ENCODE results near the gene RBM44. TPM values are rescaled to one million over a fixed set of nuclear protein-coding genes. Genes with fewer than 3 reads are reported as not detected.
"Not testable (repeated sequence)": the region's sequence is repeated elsewhere in the genome, so short reads cannot be mapped to it uniquely, and the experiment has no call there.

RBM44 gene
- total RNA-seq, 1 donor from 2014 or later = 0.44 TPM

DNA sequence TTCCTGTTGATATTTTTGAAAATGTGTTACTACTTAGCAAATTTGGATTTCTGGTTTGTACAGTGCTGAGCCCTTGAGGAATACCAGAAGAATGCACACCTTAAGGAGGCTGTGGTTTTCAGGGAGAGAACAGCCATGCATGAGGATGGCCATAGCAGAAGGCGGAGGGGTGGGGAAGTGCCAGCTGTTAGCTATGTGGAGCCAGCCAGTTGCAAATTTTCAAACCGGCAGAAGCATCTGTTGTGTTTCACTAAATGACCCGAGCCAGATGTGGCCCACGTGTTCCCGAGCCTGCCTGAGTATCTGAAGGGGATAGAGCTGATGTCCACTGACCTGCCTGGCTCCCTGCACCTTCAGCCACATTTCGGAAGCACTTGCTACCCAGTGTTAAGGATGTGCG lies 16.4 kb upstream of the RBM44 start:
- TF ChIP-seq, protein P1, sequence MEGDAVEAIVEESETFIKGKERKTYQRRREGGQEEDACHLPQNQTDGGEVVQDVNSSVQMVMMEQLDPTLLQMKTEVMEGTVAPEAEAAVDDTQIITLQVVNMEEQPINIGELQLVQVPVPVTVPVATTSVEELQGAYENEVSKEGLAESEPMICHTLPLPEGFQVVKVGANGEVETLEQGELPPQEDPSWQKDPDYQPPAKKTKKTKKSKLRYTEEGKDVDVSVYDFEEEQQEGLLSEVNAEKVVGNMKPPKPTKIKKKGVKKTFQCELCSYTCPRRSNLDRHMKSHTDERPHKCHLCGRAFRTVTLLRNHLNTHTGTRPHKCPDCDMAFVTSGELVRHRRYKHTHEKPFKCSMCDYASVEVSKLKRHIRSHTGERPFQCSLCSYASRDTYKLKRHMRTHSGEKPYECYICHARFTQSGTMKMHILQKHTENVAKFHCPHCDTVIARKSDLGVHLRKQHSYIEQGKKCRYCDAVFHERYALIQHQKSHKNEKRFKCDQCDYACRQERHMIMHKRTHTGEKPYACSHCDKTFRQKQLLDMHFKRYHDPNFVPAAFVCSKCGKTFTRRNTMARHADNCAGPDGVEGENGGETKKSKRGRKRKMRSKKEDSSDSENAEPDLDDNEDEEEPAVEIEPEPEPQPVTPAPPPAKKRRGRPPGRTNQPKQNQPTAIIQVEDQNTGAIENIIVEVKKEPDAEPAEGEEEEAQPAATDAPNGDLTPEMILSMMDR (IDR thresholded peaks at IDR 0.05; ENCODE audit: unreplicated experiment) = no peak
- no peaks in the 10 kb centered on the region for H3K4me1 Mint-ChIP-seq (ENCODE audit: unreplicated experiment)
- no peak overlapping the region for H3K27ac Mint-ChIP-seq (ENCODE audit: unreplicated experiment)
- H3K27me3 Mint-ChIP-seq (ENCODE audit: unreplicated experiment) = peaks cover 9% of the 10 kb centered on the region
- no peak for DNase-seq (ENCODE audit: low spot score)
- H3K4me3 Mint-ChIP-seq (ENCODE audit: unreplicated experiment) = peak overlapping the region; percentile 39
- H3K9me3 Mint-ChIP-seq (ENCODE audit: unreplicated experiment) = peaks cover 11% of the 10 kb centered on the region
- peaks cover 52% of the 10 kb centered on the region for H3K36me3 Mint-ChIP-seq (ENCODE audit: low read depth, unreplicated experiment)

DNA sequence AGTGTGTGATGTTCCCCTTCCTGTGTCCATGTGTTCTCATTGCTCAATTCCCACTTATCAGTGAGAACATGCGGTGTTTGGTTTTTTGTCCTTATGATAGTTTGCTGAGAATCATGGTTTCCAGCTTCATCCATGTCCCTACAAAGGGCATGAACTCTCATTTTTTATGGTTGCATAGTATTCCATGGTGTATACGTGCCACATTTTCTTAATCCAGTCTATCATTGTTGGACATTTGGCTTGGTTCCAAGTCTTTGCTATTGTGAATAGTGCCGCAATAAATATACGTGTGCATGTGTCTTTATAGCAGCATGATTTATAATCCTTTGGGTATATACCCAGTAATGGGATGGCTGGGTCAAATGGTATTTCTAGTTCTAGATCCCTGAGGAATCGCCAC lies 14.9 kb upstream of the RBM44 start:
- peaks cover 47% of the 10 kb centered on the region for H3K36me3 Mint-ChIP-seq (ENCODE audit: low read depth, unreplicated experiment)
- not testable (repeated sequence) for H3K4me1 Mint-ChIP-seq (ENCODE audit: unreplicated experiment); DNase-seq (ENCODE audit: low spot score); H3K27ac Mint-ChIP-seq (ENCODE audit: unreplicated experiment); H3K27me3 Mint-ChIP-seq (ENCODE audit: unreplicated experiment); H3K4me3 Mint-ChIP-seq (ENCODE audit: unreplicated experiment)
- peaks cover 14% of the 10 kb centered on the region for H3K9me3 Mint-ChIP-seq (ENCODE audit: unreplicated experiment)

DNA sequence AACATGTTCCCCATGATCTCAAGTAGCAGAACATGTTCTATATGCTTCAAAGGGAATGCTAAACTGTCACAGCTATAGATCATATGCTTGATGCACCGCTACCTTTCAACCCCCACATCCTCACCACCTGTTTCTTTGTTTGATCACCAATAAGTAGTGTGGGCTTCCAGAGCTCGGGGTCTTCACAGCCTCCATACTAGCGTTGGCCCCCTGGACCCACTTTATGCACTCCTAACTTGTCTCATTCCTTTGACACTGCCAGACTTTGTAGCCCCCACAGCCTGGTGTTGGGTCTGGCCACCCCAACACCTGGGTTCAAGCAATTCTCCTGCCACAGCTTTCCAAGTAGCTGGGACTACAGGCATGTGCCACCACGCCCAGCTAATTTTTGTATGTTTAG lies 11.6 kb upstream of the RBM44 start:
- no peak for DNase-seq (ENCODE audit: low spot score)
- TF ChIP-seq, protein P1 (IDR thresholded peaks at IDR 0.05; ENCODE audit: unreplicated experiment) = no peak
- H3K4me3 Mint-ChIP-seq (ENCODE audit: unreplicated experiment) = peak overlapping the region; percentile 37
- H3K27ac Mint-ChIP-seq (ENCODE audit: unreplicated experiment) = no peak overlapping the region
- peaks cover 14% of the 10 kb centered on the region for H3K9me3 Mint-ChIP-seq (ENCODE audit: unreplicated experiment)
- H3K27me3 Mint-ChIP-seq (ENCODE audit: unreplicated experiment) = peaks cover 8% of the 10 kb centered on the region
- no peaks in the 10 kb centered on the region for H3K4me1 Mint-ChIP-seq (ENCODE audit: unreplicated experiment)
- peaks cover 31% of the 10 kb centered on the region for H3K36me3 Mint-ChIP-seq (ENCODE audit: low read depth, unreplicated experiment)

DNA sequence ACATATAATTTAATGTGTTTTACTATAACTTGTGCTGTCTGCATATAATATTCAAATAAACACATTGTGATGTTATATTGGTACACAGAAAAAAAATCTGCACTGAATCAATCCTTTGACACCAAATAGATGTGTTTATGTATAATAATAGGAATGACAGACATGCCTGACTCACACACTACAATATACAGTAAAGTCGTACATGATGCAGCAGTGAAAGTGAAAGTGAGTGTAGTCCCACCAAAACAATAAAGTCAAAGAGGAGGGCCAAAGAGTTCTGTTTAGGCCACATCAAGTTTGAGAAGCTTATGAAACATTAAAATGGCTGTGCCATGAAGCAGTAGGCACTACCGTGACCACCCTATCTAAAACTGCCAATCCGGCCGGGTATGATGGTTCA lies 8.2 kb upstream of the RBM44 start:
- peaks cover 15% of the 10 kb centered on the region for H3K36me3 Mint-ChIP-seq (ENCODE audit: low read depth, unreplicated experiment)
- TF ChIP-seq, protein P1 (IDR thresholded peaks at IDR 0.05; ENCODE audit: unreplicated experiment) = no peak
- H3K9me3 Mint-ChIP-seq (ENCODE audit: unreplicated experiment) = peaks cover 11% of the 10 kb centered on the region
- H3K4me1 Mint-ChIP-seq (ENCODE audit: unreplicated experiment) = no peaks in the 10 kb centered on the region
- no peak for DNase-seq (ENCODE audit: low spot score)
- no peak overlapping the region for H3K27ac Mint-ChIP-seq (ENCODE audit: unreplicated experiment)
- H3K27me3 Mint-ChIP-seq (ENCODE audit: unreplicated experiment) = peaks cover 3% of the 10 kb centered on the region
- no peak overlapping the region for H3K4me3 Mint-ChIP-seq (ENCODE audit: unreplicated experiment)

DNA sequence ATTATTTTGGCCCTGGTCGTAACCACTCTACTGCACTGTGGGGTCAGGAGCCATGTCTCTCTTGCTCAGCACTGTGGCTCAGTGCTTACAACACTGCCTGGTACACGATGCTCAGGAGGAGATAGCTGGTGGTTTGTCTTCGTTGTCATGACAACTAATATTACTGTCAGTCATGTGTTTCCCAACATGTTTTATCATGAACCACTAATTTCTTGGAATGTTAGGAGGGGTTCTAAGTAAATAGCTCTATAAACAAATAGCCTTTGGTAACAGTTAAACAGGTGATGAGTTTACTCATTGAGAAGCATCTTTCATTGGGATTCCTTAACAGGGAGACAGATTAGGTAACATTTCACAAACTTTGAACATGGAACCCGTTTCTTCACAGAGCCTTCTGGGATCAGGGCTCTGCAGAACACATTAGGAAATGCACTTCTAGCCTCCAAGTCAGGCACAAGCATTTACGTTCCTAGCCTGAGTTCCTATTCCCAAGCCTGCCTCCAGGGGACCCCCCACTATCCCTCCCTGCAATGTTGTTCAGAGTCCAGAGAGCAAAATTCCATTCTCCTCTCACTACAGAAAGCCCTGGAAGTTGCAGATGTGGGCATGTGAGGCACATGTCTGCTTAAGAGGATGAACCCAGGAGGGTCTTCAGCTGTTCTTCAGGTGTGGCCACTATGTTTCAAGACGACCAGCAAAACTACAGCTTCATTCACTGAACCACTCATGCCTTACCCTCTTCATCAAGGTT lies 6.4 kb upstream of the RBM44 start:
- no peaks in the 10 kb centered on the region for H3K4me1 Mint-ChIP-seq (ENCODE audit: unreplicated experiment)
- no peak overlapping the region for H3K27ac Mint-ChIP-seq (ENCODE audit: unreplicated experiment)
- peaks cover 3% of the 10 kb centered on the region for H3K9me3 Mint-ChIP-seq (ENCODE audit: unreplicated experiment)
- H3K4me3 Mint-ChIP-seq (ENCODE audit: unreplicated experiment) = no peak overlapping the region
- peak; percentile 27 for DNase-seq (ENCODE audit: low spot score)
- peaks cover 5% of the 10 kb centered on the region for H3K36me3 Mint-ChIP-seq (ENCODE audit: low read depth, unreplicated experiment)
- H3K27me3 Mint-ChIP-seq (ENCODE audit: unreplicated experiment) = peaks cover 1% of the 10 kb centered on the region
- TF ChIP-seq, protein P1 (IDR thresholded peaks at IDR 0.05; ENCODE audit: unreplicated experiment) = peak; percentile 29
